Ovary (tissue), 3 donors: ENCODE results near the gene BIK.

ENCODE experiments used
- CTCF ChIP-seq, 3 donors: fragments of 450-650 bp in 2 of 3; fragments of 200-600 bp in 1 of 3; IDR thresholded peaks; one replicate each; pipeline versions ENCODE4 v1.5.1 to v1.8.0; 2016 to 2022; ENCODE audit warnings: antibody characterized with exemption in 3 of 3, mild to moderate bottlenecking in 1 of 3
- EP300 ChIP-seq: sonication (generic); formaldehyde crosslinking; IDR thresholded peaks from one replicate; pipeline ENCODE4 v1.6.1; 2017; ENCODE audit warnings: antibody characterized with exemption
- donor health status: DM: no; HTN: no; CAD: no.

GRCh38 chr22:43169310-43170130 lies 59.0 kb downstream of the BIK start:
- TF ChIP-seq CTCF (IDR thresholded peaks at IDR 0.05) (no peak), EP300 (no peak)
